Activated T-cell treated with anti-CD3 and anti-CD28 coated beads for 24 hours (primary cell): Measurements from ENCODE around the gene EIF4E3.

Experiments
- DNase-seq: peaks from one replicate; pipeline ENCODE4 v3.0.0-alpha.2; 2020; ENCODE audit warnings: low read depth

EIF4E3 gene

DNA sequence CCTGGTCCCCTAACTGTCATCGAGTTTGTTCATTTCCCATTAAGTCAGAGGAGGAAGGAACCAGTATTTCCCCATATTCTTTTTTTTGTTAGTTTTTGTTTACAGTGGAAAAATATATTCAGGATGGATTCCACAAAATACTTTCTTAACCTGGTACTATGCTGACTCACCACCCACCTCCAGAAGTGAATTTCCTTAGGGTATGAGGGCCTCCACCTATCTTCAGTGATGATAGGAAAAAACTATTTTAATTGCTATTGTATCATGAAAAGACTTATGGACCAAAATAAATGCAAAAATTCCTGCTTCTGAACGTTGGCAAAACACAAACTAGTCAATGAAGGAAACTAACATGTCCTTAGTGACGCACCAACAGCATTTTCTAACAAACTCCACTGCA lies 77.5 kb downstream of the EIF4E3 start:
- DNase-seq: no peak

DNA sequence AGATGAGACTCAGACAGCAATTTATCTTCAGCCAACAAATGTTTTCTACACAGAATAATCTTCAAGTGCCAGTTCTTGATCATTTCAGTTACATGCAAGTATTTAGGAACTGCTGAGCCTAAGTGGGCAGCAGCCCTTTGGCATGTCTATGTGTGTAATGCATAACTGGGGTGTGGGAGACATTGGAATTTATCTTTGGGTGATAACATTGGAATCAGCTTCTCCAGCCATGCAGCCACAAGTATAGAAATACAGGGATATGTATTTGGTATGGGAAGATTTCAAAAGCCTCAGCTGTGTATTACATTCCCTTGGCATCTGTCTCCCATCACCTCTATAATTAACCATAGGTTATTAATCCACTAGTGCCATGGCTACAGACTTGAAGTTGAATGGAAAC lies 78.2 kb downstream of the EIF4E3 start:
- no peak for DNase-seq

DNA sequence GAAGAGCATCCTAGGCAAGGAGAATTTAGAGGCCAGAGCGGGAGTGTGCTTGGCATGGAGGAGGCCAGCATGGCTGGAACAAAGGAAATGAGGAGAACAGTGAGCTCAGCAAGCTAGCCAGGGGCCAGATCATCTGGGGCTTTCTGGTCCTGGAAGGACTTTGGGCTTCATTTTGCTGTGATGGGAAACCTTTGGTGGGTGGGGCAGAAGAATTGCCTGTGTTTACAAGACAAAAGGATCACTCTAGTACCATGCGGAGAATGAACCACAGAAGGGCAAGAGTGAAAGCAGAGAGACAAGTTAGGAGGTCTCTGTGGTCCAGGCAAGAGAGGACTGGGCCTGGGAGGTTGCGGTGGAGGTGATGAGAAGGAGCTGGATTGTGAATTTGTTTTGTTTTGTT lies 80.1 kb downstream of the EIF4E3 start:
- no peak for DNase-seq

DNA sequence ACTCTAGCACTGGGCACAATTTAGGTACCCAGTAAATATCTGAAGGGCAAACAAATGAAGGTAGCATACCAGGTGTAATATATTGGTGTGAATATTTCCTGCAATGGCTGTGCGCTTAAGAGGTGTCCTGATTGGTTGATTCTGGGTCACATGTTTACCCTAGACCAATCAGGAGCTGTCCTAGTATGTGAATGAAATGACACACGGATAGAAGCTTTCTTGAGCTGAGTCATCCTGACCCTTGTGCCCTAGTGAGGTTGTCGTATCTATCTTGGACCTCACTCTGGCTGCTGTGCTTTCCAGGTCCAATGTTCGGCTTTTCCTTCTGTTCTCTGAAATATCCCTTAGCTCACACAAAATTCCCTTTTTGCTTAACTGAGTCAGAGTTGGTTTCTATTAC lies 83.5 kb downstream of the EIF4E3 start:
- no peak for DNase-seq

DNA sequence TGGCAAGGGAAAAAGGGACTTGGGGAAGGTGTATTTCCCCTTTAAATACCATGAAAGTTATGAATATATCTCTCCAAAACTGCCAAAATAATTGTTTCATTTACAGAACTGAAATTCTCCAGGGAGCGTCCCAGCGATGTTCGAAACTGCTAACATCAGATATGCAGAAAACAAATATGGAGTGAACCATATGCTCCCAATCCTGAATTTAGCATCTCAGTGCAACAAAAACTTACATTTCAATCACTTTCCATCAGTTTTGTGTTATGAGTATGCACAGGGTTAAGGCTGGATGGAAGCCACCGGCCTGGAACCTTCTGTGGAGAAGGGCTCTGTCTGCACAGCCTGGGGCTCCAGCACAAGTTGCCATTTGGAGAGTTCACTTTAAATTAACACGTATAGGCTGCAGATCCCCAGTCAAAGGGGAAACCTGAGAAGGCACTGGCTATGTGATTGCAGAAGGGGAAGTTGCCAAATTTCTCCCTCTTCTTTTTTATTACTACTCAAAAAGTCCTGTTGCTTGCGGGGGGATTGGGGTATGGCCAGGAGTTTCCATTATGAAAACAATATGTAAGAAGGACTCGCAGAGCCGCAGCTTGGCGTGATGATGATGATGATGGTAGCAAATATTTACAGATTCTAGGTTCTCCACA lies 84.7 kb downstream of the EIF4E3 start:
- no peak for DNase-seq

DNA sequence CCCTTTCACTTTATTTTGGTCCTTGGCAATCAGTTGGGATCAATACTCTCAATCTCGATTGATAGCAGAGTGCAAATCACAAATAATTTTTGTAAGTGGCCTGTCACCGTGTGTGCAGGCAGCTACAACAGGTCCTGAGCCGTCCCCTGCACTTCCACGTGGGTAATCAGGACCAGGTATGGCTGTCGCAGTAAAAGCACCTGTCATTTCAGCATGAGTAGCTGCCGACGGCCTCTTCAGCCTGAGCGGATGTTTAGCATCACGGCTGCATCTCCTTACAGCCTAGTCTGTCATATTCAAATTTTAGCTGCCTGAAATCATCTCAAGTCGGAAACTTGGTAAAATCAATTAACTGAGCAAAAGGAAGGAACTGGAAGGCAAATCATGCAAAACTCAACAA lies 88.7 kb downstream of the EIF4E3 start:
- no peak for DNase-seq

DNA sequence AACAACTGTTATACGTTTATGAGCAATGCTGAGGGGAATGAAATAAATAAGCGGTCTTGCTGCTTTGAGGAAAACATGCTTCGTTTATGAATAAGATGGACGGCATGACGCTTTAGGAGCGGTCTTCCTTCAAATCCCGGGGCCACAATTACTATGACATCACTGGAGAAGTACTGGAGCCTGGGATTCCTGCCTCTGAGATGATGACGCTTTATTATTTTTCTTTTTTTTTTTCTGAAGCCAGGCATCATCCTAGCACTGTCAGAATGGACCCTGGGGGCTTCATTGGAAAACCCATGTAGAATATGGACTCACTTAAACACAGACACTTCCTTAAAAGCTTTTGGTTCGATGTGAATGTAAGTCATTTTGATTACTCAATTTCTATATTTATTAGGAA lies 89.2 kb downstream of the EIF4E3 start:
- DNase-seq: no peak

DNA sequence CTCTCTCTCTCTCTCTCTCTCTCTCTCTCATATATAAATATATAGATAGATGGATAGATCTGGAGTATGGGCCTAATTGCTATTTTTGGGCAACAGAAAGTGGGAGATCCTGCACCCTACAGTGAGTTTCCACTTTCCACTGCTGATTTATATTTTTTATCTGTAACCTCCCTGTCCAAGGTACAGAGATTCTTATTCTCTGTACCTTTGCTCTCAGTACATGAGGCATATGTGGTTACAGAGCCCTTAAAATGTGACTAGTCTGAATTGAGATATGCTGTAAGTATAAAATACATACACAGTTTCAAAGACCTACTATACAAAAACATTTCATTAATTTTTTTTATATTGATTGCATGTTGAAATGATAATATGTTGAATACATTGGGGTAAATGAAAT lies 90.5 kb downstream of the EIF4E3 start:
- DNase-seq: no peak

DNA sequence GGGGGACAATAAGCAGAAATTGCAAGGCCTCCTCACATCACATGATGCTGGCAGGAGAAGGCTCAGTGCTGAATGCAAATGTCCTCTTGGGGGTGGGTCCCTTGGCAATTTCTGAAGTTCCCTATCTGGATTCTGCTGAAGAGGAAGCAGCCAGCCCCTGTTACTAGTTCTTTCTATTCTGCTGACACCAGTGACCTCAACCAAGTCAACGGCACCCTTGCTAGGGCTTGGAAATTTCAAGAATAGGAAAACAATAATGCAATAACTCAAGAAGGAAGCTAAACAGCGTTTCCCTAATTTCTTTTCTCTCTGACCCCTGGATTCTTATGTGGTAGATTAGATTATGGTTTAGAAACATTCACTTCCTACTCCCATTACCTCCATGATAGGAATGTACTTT lies 95.5 kb downstream of the EIF4E3 start:
- DNase-seq: no peak

DNA sequence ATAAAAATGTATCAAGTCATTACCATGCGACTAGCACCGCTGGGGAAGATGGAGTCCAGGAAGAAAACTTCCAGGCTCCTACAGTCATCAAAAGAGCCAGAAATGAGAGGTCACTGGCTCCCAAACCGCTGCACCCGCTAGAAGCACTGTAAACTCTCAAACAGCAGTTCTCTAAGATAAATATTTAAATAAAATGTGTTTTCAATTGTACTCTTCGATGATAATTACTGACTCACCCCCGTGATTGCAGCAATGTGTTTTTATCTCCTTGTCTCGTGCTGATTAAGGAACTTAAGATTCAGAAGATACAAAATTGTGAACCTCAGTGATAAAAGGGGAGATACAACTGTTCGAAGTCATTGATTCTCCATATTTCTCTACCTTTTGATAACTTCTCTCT lies 95.9 kb downstream of the EIF4E3 start:
- DNase-seq: no peak

DNA sequence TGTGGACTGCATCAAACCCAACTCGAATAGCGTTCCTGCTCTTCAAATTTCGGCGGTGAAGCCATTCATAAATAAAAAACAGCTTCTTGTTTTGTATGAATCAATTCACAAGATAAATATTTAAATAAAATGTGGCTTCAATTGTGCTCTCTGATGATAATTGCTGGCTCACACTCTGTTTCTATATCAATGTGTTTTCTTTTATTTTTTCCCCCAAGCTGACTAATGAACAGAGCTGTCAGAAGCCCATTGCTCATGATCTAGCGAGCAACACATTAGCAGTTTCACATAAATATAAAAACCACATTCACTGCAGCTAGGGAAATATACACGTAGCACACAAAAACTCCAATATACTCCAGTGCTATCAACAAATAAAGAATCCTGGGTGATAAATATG lies 96.7 kb downstream of the EIF4E3 start:
- no peak for DNase-seq

DNA sequence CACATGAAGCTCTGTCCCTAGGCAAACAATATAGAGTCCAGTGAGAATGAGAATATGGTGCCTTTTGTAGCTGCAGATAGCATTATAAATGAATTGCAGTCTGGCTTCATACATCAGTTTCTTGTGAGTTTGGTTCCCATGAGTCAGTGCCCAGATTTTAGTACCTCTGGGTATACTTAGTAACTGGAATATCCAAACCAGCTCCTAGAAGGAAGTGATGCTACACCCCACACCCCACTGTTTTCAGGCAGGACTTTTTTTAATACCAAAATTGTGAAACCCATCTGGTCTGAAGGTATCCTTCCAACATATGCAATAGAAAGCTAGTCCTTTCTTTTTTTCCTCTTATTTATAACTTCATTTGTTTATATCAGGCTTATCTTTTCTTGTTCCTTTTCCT lies 99.5 kb downstream of the EIF4E3 start:
- DNase-seq: no peak
